Naive thymus-derived CD4-positive, alpha-beta T cell (primary cell): ENCODE measurements around the gene TGFBR2. TPM values are rescaled to one million over a fixed set of nuclear protein-coding genes. Genes with fewer than 3 reads are reported as not detected.

ENCODE experiments used
- ATAC-seq: fragments of 150-1000 bp; cut with Tn5 transposase; 2 replicates; pipeline ENCODE4 v1.10.0; 2021; ENCODE audit warnings: mild to moderate bottlenecking, moderate library complexity
- CTCF ChIA-PET: fragments of 350-600 bp; sonication (Branson Sonifier 250); formaldehyde crosslinking; loops from one replicate; lab custom pipeline; 2021; ENCODE audit warnings: antibody characterized with exemption; lab: Charles Lee
- POLR2A ChIA-PET: fragments of 350-600 bp; sonication (Branson Sonifier 250); formaldehyde crosslinking; loops from one replicate; lab custom pipeline; 2021; ENCODE audit warnings: antibody characterized with exemption, inconsistent platforms; lab: Charles Lee
- DNase-seq, 9 donors: peaks; one replicate each; pipeline versions ENCODE4 v3.0.0 to v3.0.0-alpha.2; 2020 to 2022; ENCODE audit warnings: mixed read lengths in 1 of 9
- H3K27ac ChIP-seq: one replicate; pipeline ENCODE4 v1.7.0; 2013; ENCODE audit warnings: mild to moderate bottlenecking, low read depth, low read length, moderate library complexity
- H3K27me3 ChIP-seq, 2 donors: one replicate each; pipeline ENCODE4 v1.7.0; 2013; ENCODE audit warnings: low read length in 2 of 2, mild to moderate bottlenecking in 2 of 2, moderate library complexity in 2 of 2; ENCODE audit not compliant: control insufficient read depth in 2 of 2, insufficient read depth in 2 of 2
- H3K36me3 ChIP-seq, 3 experiments: 1 replicate in 2 of 3; 2 replicates in 1 of 3; pipeline ENCODE4 v1.7.0; 2013; ENCODE audit warnings: low read length in 3 of 3, mild to moderate bottlenecking in 3 of 3, moderate library complexity in 1 of 3; ENCODE audit not compliant: insufficient read depth in 3 of 3, control insufficient read depth in 2 of 3
- H3K4me1 ChIP-seq, 2 donors: one replicate each; pipeline ENCODE4 v1.7.0; 2013; ENCODE audit warnings: low read length in 2 of 2, mild to moderate bottlenecking in 2 of 2, moderate library complexity in 1 of 2; ENCODE audit not compliant: control insufficient read depth in 2 of 2, insufficient read depth in 2 of 2
- H3K4me3 ChIP-seq: 2 replicates; pipeline ENCODE4 v1.7.0; 2013; ENCODE audit warnings: mild to moderate bottlenecking, low read length
- H3K9me3 ChIP-seq, 3 experiments: 1 replicate in 2 of 3; 2 replicates in 1 of 3; pipeline ENCODE4 v1.7.0; 2013; ENCODE audit warnings: low read length in 3 of 3; ENCODE audit not compliant: control insufficient read depth in 2 of 3
- H3K27ac Mint-ChIP-seq, 9 donors: one replicate each; pipeline ENCODE4 v1.8.0; 2020 to 2022; ENCODE audit warnings: mixed read lengths in 9 of 9, mild to moderate bottlenecking in 8 of 9, moderate library complexity in 5 of 9, inconsistent platforms in 2 of 9
- H3K27me3 Mint-ChIP-seq, 5 donors: one replicate each; pipeline ENCODE4 v1.8.0; 2021 to 2022; ENCODE audit warnings: mixed read lengths in 5 of 5, mild to moderate bottlenecking in 1 of 5
- H3K36me3 Mint-ChIP-seq, 5 donors: one replicate each; pipeline ENCODE4 v1.8.0; 2020 to 2022; ENCODE audit warnings: mixed read lengths in 5 of 5, mild to moderate bottlenecking in 3 of 5, inconsistent platforms in 1 of 5
- H3K4me1 Mint-ChIP-seq, 7 donors: one replicate each; pipeline ENCODE4 v1.8.0; 2020 to 2022; ENCODE audit warnings: mixed read lengths in 7 of 7, mild to moderate bottlenecking in 3 of 7, inconsistent platforms in 1 of 7
- H3K4me3 Mint-ChIP-seq, 10 donors: one replicate each; pipeline ENCODE4 v1.8.0; 2020 to 2022; ENCODE audit warnings: mild to moderate bottlenecking in 10 of 10, mixed read lengths in 10 of 10, moderate library complexity in 6 of 10, inconsistent platforms in 2 of 10
- H3K9me3 Mint-ChIP-seq, 11 donors: one replicate each; pipeline ENCODE4 v1.8.0; 2020 to 2022; ENCODE audit warnings: mixed read lengths in 11 of 11, mild to moderate bottlenecking in 4 of 11, inconsistent platforms in 1 of 11, moderate library complexity in 1 of 11
- intact Hi-C, 2 donors: fragments of 100-400 bp; cut with micrococcal nuclease; formaldehyde crosslinking; loops; one replicate each; pipeline ENCODE4 v1.15.1; 2023
- polyA plus RNA-seq, 2 donors: library from polyadenylated mRNA; unstranded; fragments of 300-500 nt; fragmentation: Illumina TruSeq; gene quantifications; one replicate each; pipeline ENCODE4 v1.2.3, GENCODE V29; 2021
- total RNA-seq, 6 experiments: library from RNA in 5 of 6; stranded (reverse) in 5 of 6; gene quantifications; 1 replicate in 5 of 6; 2 replicates in 1 of 6; pipeline ENCODE4 v1.2.3 and lab custom pipeline; 2021 to 2026

Gene TGFBR2
- total and polyA plus RNA-seq, 7 experiments from 2014 or later, result 63.0 to 263 (median 155) TPM

DNA sequence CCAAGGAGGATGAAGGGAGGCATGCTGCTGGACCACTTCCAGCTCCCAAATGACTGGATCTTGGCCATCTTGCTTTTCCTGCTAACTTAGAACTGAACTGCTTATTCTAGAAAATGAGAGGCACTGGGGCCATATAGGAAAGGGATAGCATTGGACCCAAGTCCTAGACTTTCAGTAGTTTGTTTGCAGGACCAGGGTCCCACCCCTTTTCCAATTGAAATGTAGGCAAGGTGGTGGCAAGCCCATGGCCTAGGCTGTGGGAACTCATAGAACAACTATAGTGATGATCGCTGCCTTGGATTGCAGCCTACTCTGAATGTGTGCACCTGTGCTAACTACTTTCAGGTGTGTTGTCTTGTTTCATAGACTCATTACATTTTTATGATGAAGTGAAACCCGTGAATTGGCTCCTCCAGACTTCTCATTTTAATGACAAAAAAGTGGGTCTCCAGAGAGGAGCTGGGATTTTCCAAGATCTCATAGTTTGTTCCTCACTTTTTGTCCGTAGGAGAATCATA is 50.3 kb downstream of the TGFBR2 start:
- peaks cover 89 to 98% of the 10 kb centered on the region in 2 donors for H3K4me1 ChIP-seq
- Mint-ChIP-seq H3K9me3 (peaks cover 0 to 3% (median 0%) of the 10 kb centered on the region in 11 donors), H3K4me3 (peak overlapping the region; percentile 10 to 88 (median 77)), H3K27me3 (no peaks in the 10 kb centered on the region), H3K27ac (peak overlapping the region; percentile 91 to 99 (median 97)), H3K36me3 (peaks cover 33 to 73% (median 70%) of the 10 kb centered on the region in 5 donors), H3K4me1 (peaks cover 63 to 100% (median 92%) of the 10 kb centered on the region in 7 donors)
- H3K36me3 ChIP-seq, result peaks cover 3 to 38% (median 15%) of the 10 kb centered on the region in 3 experiments
- intact Hi-C loops, result loop anchor here (5.0 kb wide), 1 partner anchor 876 kb away; the partner anchor contains the start of gene STT3B (in 2 of the 2)
- peak overlapping the region; percentile 84 for H3K27ac ChIP-seq
- ATAC-seq, result no peak
- no peak for DNase-seq
- H3K4me3 ChIP-seq, result peak overlapping the region; percentile 2
- ChIA-PET POLR2A (interaction anchor here (1.0 to 33.4 kb wide), 9 partner anchors 11 to 43 kb away, joined by 3 to 853 read pairs (median 12); partner anchors contain the start of gene TGFBR2), CTCF (interaction anchor here (1.3 to 1.6 kb wide), 3 partner anchors 11 to 49 kb away, joined by 4 to 5 read pairs (median 4); no protein-coding TSS in a partner anchor)
- H3K27me3 ChIP-seq, result no peaks in the 10 kb centered on the region
- no peaks in the 10 kb centered on the region for H3K9me3 ChIP-seq

- DNase-seq (peak in 7 of 9 donors; percentile 61 to 85 (median 76)), ATAC-seq (peak; percentile 66)
- Histone ChIP-seq H3K36me3 (peaks cover 9 to 41% (median 15%) of the 10 kb centered on the region in 3 experiments), H3K4me1 (peaks cover 83 to 98% of the 10 kb centered on the region in 2 donors), H3K27me3 (no peaks in the 10 kb centered on the region), H3K4me3 (peak overlapping the region; percentile 23), H3K9me3 (no peaks in the 10 kb centered on the region), H3K27ac (peak overlapping the region; percentile 84)
- Mint-ChIP-seq H3K4me3 (peak overlapping the region; percentile 71 to 88 (median 80)), H3K4me1 (peaks cover 65 to 100% (median 92%) of the 10 kb centered on the region in 7 donors), H3K9me3 (peaks cover 0 to 3% (median 0%) of the 10 kb centered on the region in 11 donors), H3K27me3 (no peaks in the 10 kb centered on the region), H3K27ac (peak overlapping the region; percentile 91 to 99 (median 97)), H3K36me3 (peaks cover 28 to 74% (median 71%) of the 10 kb centered on the region in 5 donors)
- intact Hi-C loops, result loop anchor here (1.0 to 5.0 kb wide), 7 partner anchors 8 to 874 kb away; partner anchors contain the start of genes STT3B (in 2 of the 2) and TGFBR2 (in 1 of the 2)
- POLR2A ChIA-PET, result interaction anchor here (0.7 to 33.4 kb wide), 13 partner anchors 10 to 874 kb away, joined by 3 to 853 read pairs (median 8); partner anchors contain the start of gene TGFBR2
- CTCF ChIA-PET, result interaction anchor here (0.6 to 1.8 kb wide), 7 partner anchors 9 to 338 kb away, joined by 3 to 8 read pairs (median 5); no protein-coding TSS in a partner anchor
Observed at GRCh38 chr3:30657914-30658313, 51.5 kb downstream of the TGFBR2 start.

DNA sequence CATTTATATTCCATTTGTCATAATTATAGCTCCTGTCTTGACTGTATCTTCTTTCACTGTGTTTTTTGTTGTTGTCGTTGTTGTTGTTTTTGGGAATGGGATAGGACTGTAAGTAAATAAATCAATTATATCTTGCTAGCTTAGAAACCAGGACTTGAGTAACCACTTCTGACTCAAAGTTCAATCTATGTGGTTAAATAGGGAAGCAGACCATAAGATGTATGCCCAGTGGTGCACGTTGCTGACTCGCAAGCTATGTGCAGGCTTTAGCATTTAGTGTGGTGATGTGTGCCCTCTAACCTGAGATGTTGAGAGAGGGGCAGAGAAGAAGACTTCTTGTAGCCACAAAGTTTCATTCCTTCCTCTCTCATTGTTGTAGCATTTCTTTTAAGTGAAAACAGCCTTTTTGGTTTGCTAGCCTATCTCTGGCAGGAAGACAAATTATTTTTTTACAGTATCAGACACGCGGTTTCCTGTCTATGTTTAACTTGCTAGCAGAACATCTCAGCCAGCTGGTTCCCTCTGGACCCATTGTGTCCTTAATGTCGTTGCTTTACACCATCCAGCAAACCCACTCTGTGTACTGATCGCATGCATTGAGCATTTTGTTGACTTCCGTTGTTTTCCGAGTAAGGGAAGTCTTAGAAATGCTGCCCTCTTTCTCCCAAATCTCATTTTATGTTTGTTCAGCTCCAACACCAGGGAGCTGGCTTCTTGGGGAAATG is 52.1 kb downstream of the TGFBR2 start:
- peaks cover 82 to 98% of the 10 kb centered on the region in 2 donors for H3K4me1 ChIP-seq
- Mint-ChIP-seq H3K36me3 (peaks cover 28 to 78% (median 68%) of the 10 kb centered on the region in 5 donors), H3K4me1 (peaks cover 67 to 100% (median 94%) of the 10 kb centered on the region in 7 donors), H3K27ac (peak overlapping the region; percentile 91 to 99 (median 97)), H3K9me3 (peaks cover 0 to 3% (median 0%) of the 10 kb centered on the region in 11 donors), H3K27me3 (no peaks in the 10 kb centered on the region), H3K4me3 (peak overlapping the region; percentile 71 to 88 (median 80))
- DNase-seq (peak in 7 of 9 donors; percentile 72 to 86 (median 84)), ATAC-seq (peak; percentile 71)
- CTCF ChIA-PET, result interaction anchor here (0.6 to 1.8 kb wide), 9 partner anchors 9 to 339 kb away, joined by 3 to 8 read pairs (median 4); no protein-coding TSS in a partner anchor
- POLR2A ChIA-PET, result interaction anchor here (0.6 to 33.4 kb wide), 19 partner anchors 8 to 873 kb away, joined by 3 to 853 read pairs (median 7); partner anchors contain the start of gene TGFBR2
- no peaks in the 10 kb centered on the region for H3K27me3 ChIP-seq
- H3K27ac ChIP-seq, result peak overlapping the region; percentile 84
- H3K4me3 ChIP-seq, result peak overlapping the region; percentile 24
- peaks cover 9 to 41% (median 15%) of the 10 kb centered on the region in 3 experiments for H3K36me3 ChIP-seq
- no peaks in the 10 kb centered on the region for H3K9me3 ChIP-seq
- intact Hi-C loops, result loop anchor here (1.0 to 5.0 kb wide), 7 partner anchors 8 to 874 kb away; partner anchors contain the start of genes STT3B (in 2 of the 2) and TGFBR2 (in 1 of the 2)

DNA sequence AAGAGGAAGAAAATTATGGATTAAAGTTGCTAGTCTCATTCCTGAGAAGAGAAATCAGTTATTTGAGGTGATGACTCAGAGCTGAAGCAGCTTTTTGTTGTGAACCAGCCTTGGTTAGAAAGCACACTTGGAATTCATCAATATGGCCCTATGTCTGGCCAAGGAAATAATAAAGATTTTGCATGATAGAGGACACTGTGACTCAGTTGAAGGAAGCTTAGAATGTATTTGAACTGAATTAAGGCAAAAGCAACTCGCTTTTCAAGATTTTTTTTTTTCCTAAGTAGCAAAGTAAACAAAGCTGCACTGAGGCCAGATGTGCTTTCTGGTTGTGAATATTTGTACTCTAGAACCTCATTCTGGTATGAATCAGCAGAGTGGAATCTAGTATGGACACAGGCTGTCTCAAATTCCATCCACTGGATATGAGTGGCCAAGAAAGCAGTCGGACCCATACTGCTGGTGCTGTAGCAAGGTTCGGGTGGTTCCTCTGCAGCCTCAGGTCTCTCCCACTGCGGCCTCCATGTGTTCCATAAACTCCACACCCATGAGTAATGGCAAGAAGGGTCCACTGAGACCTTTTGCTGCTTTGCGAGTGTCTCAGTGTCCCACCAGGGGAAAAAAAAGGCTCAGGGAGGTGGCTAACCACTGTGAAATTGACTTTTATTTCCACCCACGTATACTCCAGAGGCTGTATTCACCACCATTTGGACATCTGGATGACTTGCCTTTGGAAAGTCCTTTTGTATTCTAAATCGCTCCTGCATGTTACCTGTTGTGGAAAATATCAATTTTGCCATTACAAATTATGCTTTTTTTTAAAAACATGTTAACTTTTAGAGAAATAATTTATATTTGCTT is 53.1 kb downstream of the TGFBR2 start:
- peaks cover 70 to 100% (median 93%) of the 10 kb centered on the region in 7 donors for H3K4me1 Mint-ChIP-seq
- intact Hi-C loops, result loop anchor here (2.0 to 10.0 kb wide), 3 partner anchors 15 to 873 kb away; partner anchors contain the start of gene STT3B (in 2 of the 2)
- peak overlapping the region; percentile 84 for H3K27ac ChIP-seq
- no peak for DNase-seq
- POLR2A ChIA-PET, result interaction anchor here (0.7 to 33.4 kb wide), 14 partner anchors 8 to 383 kb away, joined by 3 to 853 read pairs (median 6); partner anchors contain the start of gene TGFBR2
- peaks cover 26 to 74% (median 61%) of the 10 kb centered on the region in 5 donors for H3K36me3 Mint-ChIP-seq
- H3K36me3 ChIP-seq, result peaks cover 9 to 36% (median 15%) of the 10 kb centered on the region in 3 experiments
- CTCF ChIA-PET, result interaction anchor here (0.7 to 1.8 kb wide), 6 partner anchors 11 to 340 kb away, joined by 3 to 8 read pairs (median 4); no protein-coding TSS in a partner anchor
- H3K4me3 Mint-ChIP-seq, result peak overlapping the region in 9 of 10 donors; percentile 71 to 88 (median 78)
- H3K27me3 Mint-ChIP-seq, result no peaks in the 10 kb centered on the region
- H3K9me3 Mint-ChIP-seq, result peaks cover 0 to 3% (median 0%) of the 10 kb centered on the region in 11 donors
- H3K4me1 ChIP-seq, result peaks cover 82 to 98% of the 10 kb centered on the region in 2 donors
- peak overlapping the region; percentile 24 for H3K4me3 ChIP-seq
- H3K27me3 ChIP-seq, result no peaks in the 10 kb centered on the region
- no peaks in the 10 kb centered on the region for H3K9me3 ChIP-seq
- no peak for ATAC-seq
- H3K27ac Mint-ChIP-seq, result peak overlapping the region; percentile 91 to 99 (median 97)

- CTCF ChIA-PET, result no interaction called here
- POLR2A ChIA-PET, result interaction anchor here (0.6 to 33.4 kb wide), 7 partner anchors 10 to 46 kb away, joined by 3 to 853 read pairs (median 3); partner anchors contain the start of gene TGFBR2
- peaks cover 69 to 100% (median 93%) of the 10 kb centered on the region in 7 donors for H3K4me1 Mint-ChIP-seq
- H3K9me3 ChIP-seq, result no peaks in the 10 kb centered on the region
- DNase-seq (no peak), ATAC-seq (no peak)
- intact Hi-C loops, result loop anchor here in 1 of 2 donors (10.0 kb wide), 1 partner anchor 805 kb away; no protein-coding TSS in a partner anchor
- H3K27ac ChIP-seq, result peak overlapping the region; percentile 52
- no peak overlapping the region for H3K4me3 ChIP-seq
- peaks cover 82 to 98% of the 10 kb centered on the region in 2 donors for H3K4me1 ChIP-seq
- no peaks in the 10 kb centered on the region for H3K27me3 Mint-ChIP-seq
- H3K36me3 Mint-ChIP-seq, result peaks cover 21 to 68% (median 55%) of the 10 kb centered on the region in 5 donors
- H3K36me3 ChIP-seq, result peaks cover 9 to 32% (median 15%) of the 10 kb centered on the region in 3 experiments
- H3K27me3 ChIP-seq, result no peaks in the 10 kb centered on the region
- peak overlapping the region in 3 of 10 donors; percentile 55 to 88 (median 78) for H3K4me3 Mint-ChIP-seq
- H3K27ac Mint-ChIP-seq, result peak overlapping the region in 7 of 9 donors; percentile 15 to 99 (median 95)
- peaks cover 0 to 3% (median 0%) of the 10 kb centered on the region in 11 donors for H3K9me3 Mint-ChIP-seq
Observed at GRCh38 chr3:30660136-30660535, 53.7 kb downstream of the TGFBR2 start.
